Activated CD8-positive, alpha-beta T cell treated with anti-CD3 and anti-CD28 coated beads for 36 hours (primary cell): ENCODE data around the gene MAP3K3. TPM values are rescaled to one million over a fixed set of nuclear protein-coding genes. Genes with fewer than 3 reads are reported as not detected.
A peak's percentile ranks its signal among the peaks of the same experiment; 100 is the strongest.

Source experiments
- ATAC-seq: fragments of 200-7000 bp; cut with Tn5 transposase; one replicate; pipeline ENCODE4 v1.10.0; 2021; ENCODE audit warnings: mild to moderate bottlenecking, moderate library complexity
- CTCF ChIA-PET: fragments of 350-600 bp; sonication (Branson Sonifier 250); formaldehyde crosslinking; loops from one replicate; lab custom pipeline; 2021; ENCODE audit warnings: antibody characterized with exemption; lab: Charles Lee
- POLR2A ChIA-PET: fragments of 350-600 bp; sonication (Branson Sonifier 250); formaldehyde crosslinking; loops from one replicate; lab custom pipeline; 2021; ENCODE audit warnings: antibody characterized with exemption; lab: Charles Lee
- DNase-seq: peaks from one replicate; pipeline ENCODE4 v3.0.0-alpha.2; 2020
- H3K27ac Mint-ChIP-seq: one replicate; pipeline ENCODE4 v1.8.0; 2021; ENCODE audit warnings: mild to moderate bottlenecking, mixed read lengths
- H3K27me3 Mint-ChIP-seq: one replicate; pipeline ENCODE4 v1.8.0; 2021; ENCODE audit warnings: mixed read lengths
- H3K36me3 Mint-ChIP-seq: one replicate; pipeline ENCODE4 v1.8.0; 2021; ENCODE audit warnings: low read depth, mixed read lengths
- H3K4me1 Mint-ChIP-seq: one replicate; pipeline ENCODE4 v1.8.0; 2021; ENCODE audit warnings: low read depth, mixed read lengths
- H3K4me3 Mint-ChIP-seq: one replicate; pipeline ENCODE4 v1.8.0; 2021; ENCODE audit warnings: mild to moderate bottlenecking, moderate library complexity, mixed read lengths
- H3K9me3 Mint-ChIP-seq: one replicate; pipeline ENCODE4 v1.8.0; 2021; ENCODE audit warnings: mixed read lengths
- intact Hi-C: fragments of 100-400 bp; cut with micrococcal nuclease; formaldehyde crosslinking; loops from one replicate; pipeline ENCODE4 v1.10.0; 2022
- total RNA-seq, 2 experiments: library from RNA; stranded (reverse); gene quantifications; one replicate each; pipeline ENCODE4 v1.2.3, GENCODE V29; 2021
- TF ChIP-seq, protein P1 (sequence below): fragments of 200-600 bp; IDR thresholded peaks from one replicate; pipeline ENCODE4 v1.8.0; 2022; ENCODE audit warnings: antibody characterized with exemption, mild to moderate bottlenecking

The MAP3K3 gene
- total RNA-seq, 2 experiments from 2014 or later = 20.6 to 22.5 TPM

DNA sequence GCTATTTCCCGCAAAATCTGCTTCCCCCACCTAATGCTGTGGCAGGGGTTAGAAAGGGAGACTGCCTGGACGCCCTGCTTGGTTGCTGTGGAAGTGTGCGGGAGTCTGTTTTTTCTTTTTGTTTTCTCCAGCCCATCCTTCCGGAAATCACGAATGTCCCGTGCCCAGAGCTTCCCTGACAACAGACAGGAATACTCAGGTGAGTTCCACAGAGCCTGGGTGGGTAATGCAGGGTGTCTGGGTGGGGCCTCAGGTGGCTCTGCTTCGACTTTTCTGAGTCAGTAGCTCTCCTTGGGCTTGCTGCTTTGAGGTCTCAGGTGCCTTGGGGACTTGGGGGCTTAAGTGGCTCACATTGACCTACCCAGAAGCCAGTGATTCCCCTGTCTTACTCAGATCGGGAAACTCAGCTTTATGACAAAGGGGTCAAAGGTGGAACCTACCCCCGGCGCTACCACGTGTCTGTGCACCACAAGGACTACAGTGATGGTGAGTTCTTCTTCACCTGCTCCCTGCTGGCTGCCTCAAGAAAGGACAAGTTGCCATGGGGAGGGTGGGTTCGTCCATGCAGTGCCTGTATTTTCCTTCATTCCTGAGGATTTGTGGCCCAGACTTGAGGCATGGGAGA, 66.3 kb downstream of the MAP3K3 start:
- H3K36me3 Mint-ChIP-seq = peaks cover 11% of the 10 kb centered on the region
- H3K9me3 Mint-ChIP-seq = no peaks in the 10 kb centered on the region
- H3K4me3 Mint-ChIP-seq = no peak overlapping the region
- H3K4me1 Mint-ChIP-seq = peaks cover 20% of the 10 kb centered on the region
- CTCF ChIA-PET = interaction anchor here (1.0 to 1.9 kb wide), 5 partner anchors 9 to 262 kb away, joined by 3 to 5 read pairs (median 4); no protein-coding TSS in a partner anchor
- ATAC-seq = peak; percentile 69
- H3K27ac Mint-ChIP-seq = peak overlapping the region; percentile 17
- intact Hi-C loops = no loop called here
- TF ChIP-seq, protein P1, sequence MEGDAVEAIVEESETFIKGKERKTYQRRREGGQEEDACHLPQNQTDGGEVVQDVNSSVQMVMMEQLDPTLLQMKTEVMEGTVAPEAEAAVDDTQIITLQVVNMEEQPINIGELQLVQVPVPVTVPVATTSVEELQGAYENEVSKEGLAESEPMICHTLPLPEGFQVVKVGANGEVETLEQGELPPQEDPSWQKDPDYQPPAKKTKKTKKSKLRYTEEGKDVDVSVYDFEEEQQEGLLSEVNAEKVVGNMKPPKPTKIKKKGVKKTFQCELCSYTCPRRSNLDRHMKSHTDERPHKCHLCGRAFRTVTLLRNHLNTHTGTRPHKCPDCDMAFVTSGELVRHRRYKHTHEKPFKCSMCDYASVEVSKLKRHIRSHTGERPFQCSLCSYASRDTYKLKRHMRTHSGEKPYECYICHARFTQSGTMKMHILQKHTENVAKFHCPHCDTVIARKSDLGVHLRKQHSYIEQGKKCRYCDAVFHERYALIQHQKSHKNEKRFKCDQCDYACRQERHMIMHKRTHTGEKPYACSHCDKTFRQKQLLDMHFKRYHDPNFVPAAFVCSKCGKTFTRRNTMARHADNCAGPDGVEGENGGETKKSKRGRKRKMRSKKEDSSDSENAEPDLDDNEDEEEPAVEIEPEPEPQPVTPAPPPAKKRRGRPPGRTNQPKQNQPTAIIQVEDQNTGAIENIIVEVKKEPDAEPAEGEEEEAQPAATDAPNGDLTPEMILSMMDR = no peak
- no peaks in the 10 kb centered on the region for H3K27me3 Mint-ChIP-seq
- DNase-seq = peak; percentile 48
- POLR2A ChIA-PET = interaction anchor here (0.6 to 1.2 kb wide), 3 partner anchors 9 to 966 kb away, joined by 3 to 7 read pairs (median 4); no protein-coding TSS in a partner anchor

DNA sequence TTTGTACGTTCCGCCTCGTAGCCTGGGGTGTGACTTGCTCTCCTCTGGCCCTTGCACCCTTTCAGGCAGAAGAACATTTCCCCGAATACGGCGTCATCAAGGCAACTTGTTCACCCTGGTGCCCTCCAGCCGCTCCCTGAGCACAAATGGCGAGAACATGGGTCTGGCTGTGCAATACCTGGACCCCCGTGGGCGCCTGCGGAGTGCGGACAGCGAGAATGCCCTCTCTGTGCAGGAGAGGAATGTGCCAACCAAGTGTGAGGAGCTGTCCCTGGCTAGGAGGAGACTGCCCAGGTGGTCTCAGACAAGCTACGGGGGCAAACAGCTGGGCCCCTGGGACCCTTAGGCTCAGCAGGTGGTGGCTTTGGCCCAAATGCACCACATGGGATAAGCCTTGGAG, 67.3 kb downstream of the MAP3K3 start:
- Mint-ChIP-seq H3K9me3 (no peaks in the 10 kb centered on the region), H3K4me3 (no peak overlapping the region), H3K27ac (no peak overlapping the region), H3K4me1 (peaks cover 28% of the 10 kb centered on the region), H3K27me3 (no peaks in the 10 kb centered on the region), H3K36me3 (peaks cover 11% of the 10 kb centered on the region)
- no peak for DNase-seq
- CTCF ChIA-PET = interaction anchor here (1.9 kb wide), 1 partner anchor 9 kb away, joined by 5 read pairs; no protein-coding TSS in a partner anchor
- intact Hi-C loops = no loop called here
- TF ChIP-seq, protein P1 = no peak
- ATAC-seq = no peak
- POLR2A ChIA-PET = interaction anchor here (1.3 to 2.3 kb wide), 2 partner anchors 10 to 11 kb away, joined by 3 to 9 read pairs; partner anchors contain the start of gene LIMD2

DNA sequence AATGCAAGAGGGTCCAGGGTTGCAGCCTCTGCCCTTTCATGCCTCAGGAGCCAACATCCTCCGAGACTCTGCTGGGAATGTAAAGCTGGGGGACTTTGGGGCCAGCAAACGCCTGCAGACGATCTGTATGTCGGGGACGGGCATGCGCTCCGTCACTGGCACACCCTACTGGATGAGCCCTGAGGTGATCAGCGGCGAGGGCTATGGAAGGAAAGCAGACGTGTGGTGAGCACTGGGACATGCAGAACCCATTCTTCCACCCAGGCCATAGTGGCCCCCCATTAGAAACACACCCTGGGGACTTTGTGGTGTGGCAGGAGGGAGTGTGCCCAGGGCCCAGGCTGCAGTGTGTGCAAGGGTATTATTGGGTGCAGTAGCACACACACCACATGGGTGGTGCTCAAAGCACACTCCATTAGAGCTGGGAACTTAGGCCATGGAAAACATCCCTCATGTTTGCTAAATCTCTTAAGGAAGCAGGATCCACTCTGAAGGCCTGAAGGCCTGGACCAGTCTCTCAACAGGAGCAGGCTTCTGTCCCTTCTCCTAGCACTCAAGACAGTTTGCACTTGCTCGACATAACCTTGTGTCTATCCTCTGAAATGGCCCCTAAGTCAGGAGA, 70.1 kb downstream of the MAP3K3 start:
- TF ChIP-seq, protein P1 = no peak
- DNase-seq = no peak
- Mint-ChIP-seq H3K4me3 (no peak overlapping the region), H3K36me3 (peaks cover 25% of the 10 kb centered on the region), H3K9me3 (no peaks in the 10 kb centered on the region), H3K27ac (peak overlapping the region; percentile 47), H3K4me1 (peaks cover 43% of the 10 kb centered on the region), H3K27me3 (no peaks in the 10 kb centered on the region)
- intact Hi-C loops = no loop called here
- no peak for ATAC-seq
- CTCF ChIA-PET = interaction anchor here (1.1 to 1.7 kb wide), 2 partner anchors 10 to 17 kb away, joined by 3 to 4 read pairs; no protein-coding TSS in a partner anchor
- POLR2A ChIA-PET = interaction anchor here (0.7 to 1.0 kb wide), 3 partner anchors 10 to 136 kb away, joined by 3 to 4 read pairs (median 3); no protein-coding TSS in a partner anchor

DNA sequence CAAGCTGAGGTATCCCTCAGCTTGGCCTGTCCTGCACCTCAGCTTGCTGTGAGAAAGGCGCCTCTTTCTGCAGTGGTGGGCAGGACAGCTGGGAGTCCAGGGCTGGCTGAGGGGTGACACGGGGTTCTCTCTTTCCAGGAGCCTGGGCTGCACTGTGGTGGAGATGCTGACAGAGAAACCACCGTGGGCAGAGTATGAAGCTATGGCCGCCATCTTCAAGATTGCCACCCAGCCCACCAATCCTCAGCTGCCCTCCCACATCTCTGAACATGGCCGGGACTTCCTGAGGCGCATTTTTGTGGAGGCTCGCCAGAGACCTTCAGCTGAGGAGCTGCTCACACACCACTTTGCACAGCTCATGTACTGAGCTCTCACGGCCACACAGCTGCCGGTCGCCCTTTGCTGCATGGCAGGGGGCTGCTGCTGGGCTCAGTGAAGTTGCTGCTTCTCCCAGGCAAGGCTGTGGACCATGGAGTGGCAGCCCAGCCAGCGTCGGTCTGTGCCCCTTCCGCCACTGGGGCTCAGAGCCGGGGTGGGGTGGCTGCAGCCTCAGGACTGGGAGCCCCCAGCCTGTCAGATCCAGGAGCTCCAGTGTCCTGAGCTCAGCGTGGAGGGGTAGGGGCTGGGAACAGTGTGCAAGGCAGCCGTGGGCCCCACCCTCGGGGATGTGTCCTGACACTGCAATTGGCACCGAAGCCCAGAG, 71.3 kb downstream of the MAP3K3 start:
- no peak for DNase-seq
- H3K4me1 Mint-ChIP-seq = peaks cover 48% of the 10 kb centered on the region
- CTCF ChIA-PET = interaction anchor here (0.6 to 1.8 kb wide), 8 partner anchors 12 to 268 kb away, joined by 3 to 7 read pairs (median 4); partner anchors contain the start of gene MAP3K3
- H3K9me3 Mint-ChIP-seq = no peaks in the 10 kb centered on the region
- H3K27me3 Mint-ChIP-seq = no peaks in the 10 kb centered on the region
- H3K36me3 Mint-ChIP-seq = peaks cover 33% of the 10 kb centered on the region
- H3K27ac Mint-ChIP-seq = peak overlapping the region; percentile 66
- TF ChIP-seq, protein P1 = no peak
- no peak overlapping the region for H3K4me3 Mint-ChIP-seq
- intact Hi-C loops = no loop called here
- no peak for ATAC-seq
- POLR2A ChIA-PET = interaction anchor here (0.7 to 11.3 kb wide), 8 partner anchors 7 to 135 kb away, joined by 3 to 96 read pairs (median 8); partner anchors contain the start of genes CCDC47 and DDX42
